Activated CD4-positive, alpha-beta T cell treated with anti-CD3 and anti-CD28 coated beads, Interleukin-2, Interleukin-6, amounts not matched to agents 100 ng/mL and 50 ng/mL, durations not matched to agents 16 hours and 8 hours (primary cell): ENCODE measurements around the gene PAN2.
"Not testable (repeated sequence)": the region's sequence is repeated elsewhere in the genome, so short reads cannot be mapped to it uniquely, and the experiment has no call there.

ENCODE experiments used
- DNase-seq: peaks from one replicate; pipeline ENCODE4 v3.0.0-alpha.2; 2020

The PAN2 gene

GRCh38 chr12:56307221-56307965, 26.4 kb downstream of the PAN2 start:
- DNase-seq: no peak

DNA sequence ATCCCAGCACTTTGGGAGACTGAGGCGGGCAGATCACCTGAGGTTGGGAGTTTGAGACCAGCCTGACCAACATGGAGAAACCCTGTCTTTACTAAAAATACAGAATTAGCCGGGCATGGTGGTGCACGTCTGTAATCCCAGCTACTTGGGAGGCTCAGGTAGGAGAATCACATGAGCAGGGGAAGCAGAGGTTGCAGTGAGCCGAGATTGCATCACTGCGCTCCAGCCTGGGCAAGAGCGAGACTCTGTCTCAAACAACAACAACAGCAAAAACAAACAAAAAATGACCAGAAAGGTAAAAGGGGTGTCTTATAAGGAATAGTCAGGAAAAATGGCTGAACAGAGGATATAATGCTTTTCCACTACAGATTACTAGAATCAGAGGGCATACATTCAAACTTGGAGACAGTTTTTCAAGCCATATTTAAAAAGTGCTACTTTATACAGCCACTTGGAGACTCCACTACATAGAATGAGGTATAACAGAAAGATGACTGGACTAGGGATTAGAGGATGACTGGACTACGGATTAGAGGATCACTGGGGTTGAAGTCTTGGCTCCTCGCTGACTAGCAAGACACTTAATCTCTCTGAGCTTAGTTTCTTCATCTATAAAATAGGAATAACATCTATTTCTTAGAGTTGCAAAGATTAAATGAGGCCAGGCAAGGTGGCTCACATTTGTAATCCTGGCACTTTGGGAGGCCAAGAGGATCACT, 28.8 kb downstream of the PAN2 start:
- no peak for DNase-seq

DNA sequence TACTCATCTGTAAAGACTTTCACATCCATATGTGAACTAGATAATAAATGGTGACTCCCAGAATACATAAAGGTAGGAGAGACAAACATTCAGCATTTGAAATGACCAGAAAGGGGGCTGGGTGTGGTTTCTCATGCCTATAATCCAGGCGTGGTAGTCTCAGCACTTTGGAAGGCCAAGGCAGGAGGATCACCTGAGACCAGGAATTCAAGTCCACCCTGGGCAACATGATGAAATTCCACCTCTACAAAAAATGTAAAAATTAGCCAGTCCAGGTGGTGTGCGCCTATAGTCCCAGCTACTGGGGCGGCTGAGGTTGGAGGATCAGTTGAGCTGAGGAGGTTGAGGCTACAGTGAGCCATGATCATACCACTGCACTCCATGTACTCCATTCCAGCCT, 29.5 kb downstream of the PAN2 start:
- DNase-seq: no peak

GRCh38 chr12:56300644-56301464, 32.9 kb downstream of the PAN2 start:
- DNase-seq: no peak

DNA sequence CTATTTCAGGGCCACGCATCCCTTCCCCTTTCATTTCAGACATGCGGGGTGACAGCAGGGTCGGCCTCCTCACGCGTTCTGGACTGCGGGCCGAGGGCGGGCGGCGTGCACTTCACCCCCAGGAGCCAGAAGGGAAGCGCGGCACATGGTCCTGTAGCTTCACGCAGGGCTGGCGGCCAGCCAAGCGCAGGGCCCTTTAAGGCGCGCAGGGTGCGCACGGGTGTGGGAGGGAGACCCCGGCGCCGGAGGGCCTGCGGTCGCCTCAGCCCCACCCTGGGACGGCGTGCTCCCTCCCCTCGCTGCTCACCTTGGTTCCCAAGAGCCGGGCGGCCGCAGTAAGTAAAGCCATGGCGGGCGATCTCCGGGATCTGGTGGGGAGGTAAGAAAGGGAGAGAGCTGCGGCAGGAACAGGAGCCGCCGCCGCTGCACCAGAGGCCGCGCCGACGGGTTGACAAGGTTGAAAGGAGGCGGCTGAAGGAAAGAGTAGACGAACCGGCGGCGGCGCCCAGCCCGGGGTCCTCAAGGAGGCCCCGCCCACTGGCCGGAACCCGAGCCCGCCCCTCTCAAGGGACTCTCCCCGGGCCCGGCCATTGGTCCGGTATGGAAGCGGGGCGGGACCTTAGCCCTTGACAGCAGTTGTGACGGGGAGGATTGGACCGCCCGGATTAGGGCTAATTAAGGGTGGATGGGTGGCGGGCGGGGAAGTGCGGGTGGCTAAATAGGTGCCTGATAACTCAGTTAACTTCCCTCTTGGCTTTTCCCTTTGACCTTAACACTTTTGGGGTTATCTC, 33.8 kb downstream of the PAN2 start, which contains the start of gene CS:
CS (minus strand) TSS at position 478 of the 791 bp plus-strand sequence; CDS start at position 349, 129 bp downstream.
- peak; percentile 100 for DNase-seq

DNA sequence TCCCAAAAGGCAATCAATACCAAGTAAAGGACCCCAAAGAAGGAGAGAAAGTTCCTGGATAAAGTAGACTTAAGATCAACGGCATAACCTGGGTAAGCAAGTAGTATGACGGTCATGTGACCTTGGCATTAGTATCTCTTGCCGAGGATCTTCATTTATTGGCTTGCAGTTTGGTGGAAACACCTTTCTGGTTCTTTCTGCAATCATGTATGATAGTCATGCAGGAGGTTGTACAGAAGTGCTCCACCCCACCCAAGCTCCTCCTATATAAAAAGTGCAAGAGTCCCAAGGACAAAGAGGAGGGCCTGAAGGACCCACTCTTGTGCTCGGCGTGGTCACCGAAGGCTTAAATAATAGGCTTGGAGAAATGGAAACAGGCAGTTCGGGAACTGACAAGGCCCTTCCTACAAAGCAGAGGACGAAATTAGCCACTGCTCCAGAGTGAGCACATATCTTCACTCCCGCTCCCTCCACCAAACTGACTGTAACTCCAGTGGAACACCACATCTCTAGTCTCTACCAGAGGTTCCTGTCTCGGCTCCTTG, 34.4 kb downstream of the PAN2 start:
- peak; percentile 53 for DNase-seq

DNA sequence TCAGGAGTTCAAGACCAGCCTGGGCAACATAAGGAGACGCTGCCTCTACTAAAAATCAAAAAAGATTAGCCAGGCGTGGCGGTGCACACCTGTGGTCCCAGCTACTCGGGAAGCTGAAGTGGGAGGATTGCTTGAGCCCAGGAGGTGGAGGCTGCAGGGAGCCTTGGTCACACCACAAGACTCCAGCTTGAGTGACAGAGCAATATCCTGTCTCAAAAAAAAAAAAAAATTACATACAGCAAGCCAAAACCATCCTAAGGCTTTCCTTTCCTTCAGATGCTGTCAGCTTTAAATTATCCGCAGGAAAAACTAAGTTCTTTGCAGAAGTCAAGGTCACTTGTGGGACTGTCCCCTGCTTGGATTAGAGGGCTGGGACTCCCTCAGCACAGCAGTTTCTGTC, 35.0 kb downstream of the PAN2 start:
- no peak for DNase-seq

DNA sequence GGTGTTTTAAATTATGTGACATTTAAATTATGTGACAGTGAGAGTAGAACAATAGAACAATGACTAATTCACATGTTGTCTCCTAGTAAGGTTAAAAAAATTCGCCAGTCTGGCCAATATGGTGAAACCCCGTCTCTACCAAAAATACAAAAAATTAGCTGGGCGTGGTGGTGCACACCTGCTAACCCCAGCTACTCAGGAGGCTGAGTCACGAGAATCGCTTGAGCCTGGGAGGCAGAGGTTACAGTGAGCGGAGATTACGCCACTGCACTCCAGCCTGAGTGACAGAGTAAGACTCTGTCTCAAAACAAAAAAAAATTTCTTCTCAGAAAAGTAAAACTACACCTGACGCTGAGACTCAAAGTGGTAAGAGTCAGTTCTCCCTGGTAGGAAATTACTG, 36.4 kb downstream of the PAN2 start:
- DNase-seq: no peak

GRCh38 chr12:56296295-56296694, 37.5 kb downstream of the PAN2 start:
- DNase-seq: no peak

DNA sequence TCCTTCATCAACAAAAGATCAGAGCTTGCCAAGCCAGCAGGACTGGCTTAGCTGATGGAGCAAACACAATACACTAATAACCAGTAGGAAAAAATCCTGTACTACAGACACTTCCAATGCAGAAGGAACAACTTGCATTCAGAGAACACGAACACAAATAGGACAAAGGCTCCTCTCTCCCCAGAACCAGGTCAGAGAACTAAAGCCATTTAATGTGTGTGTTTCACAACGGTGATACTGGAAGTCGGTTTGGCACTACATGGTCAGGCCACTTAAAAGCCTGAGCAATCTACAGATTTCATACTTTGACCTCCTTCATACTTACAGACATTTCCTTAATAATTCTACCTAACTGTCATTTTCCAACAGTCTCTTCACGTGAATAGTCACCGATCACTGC, 40.0 kb downstream of the PAN2 start:
- no peak for DNase-seq

- no peak for DNase-seq
Observed at GRCh38 chr12:56288705-56289387, 45.0 kb downstream of the PAN2 start.

DNA sequence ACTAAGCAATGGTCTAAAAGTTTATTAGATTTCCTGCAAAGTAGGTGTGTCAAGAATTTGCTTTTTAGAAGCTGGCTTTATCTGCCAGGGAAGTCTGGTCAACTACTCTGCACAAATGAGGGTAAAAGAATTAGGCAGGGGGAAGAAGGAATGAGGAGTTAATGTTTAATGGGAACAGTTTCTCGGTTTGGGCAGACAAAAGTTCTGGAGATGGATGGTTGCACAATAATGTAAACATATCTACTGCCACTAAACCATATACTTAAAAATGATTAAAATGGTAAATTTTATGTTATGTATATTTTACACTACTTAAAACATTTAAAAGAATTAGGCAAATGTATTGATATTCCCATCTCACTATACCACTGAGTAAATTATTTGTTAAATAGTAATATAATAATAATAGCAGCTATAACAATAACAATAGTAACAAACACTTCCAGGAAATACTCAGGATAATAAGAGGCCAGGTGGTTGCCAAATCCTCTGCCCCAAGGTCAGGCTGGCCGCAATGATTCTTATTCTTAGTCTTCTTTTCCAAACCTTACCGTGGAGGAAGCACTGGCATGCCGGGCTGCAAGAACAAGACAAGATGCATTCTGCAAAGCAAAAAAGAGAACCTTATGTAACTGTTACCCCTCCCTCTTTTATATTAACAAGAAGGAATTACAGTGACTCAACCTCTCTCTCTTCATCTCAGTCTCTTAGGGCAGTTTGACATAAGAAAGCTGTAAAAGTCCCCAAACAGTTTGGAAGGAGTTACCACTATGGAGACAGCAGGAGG, 47.6 kb downstream of the PAN2 start:
- DNase-seq: no peak

- not testable (repeated sequence) for DNase-seq
Observed at GRCh38 chr12:56284263-56284662, 49.5 kb downstream of the PAN2 start.

DNA sequence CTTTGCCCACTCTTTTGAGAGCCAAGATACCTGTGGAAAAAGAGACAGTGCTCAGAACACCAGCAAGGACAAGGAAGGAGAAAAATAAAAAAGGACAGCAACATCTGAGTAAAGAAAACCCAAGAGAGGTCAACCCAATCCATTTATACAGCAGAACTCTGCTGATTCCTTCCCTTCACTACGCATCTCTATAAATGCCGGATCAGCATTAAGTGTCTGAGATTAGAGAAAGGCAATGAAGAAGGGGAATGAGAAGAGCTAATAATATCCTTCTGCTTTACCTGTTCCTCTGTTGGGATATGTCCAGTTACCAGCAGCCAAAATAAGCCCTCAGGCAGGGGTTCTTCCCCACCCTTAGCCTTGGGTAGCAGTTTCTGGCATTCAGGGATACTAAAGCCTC, 51.2 kb downstream of the PAN2 start:
- DNase-seq: no peak

GRCh38 chr12:56282030-56282429, 51.8 kb downstream of the PAN2 start:
- no peak for DNase-seq

- no peak for DNase-seq
Observed at GRCh38 chr12:56280849-56281248, 53.0 kb downstream of the PAN2 start.

DNA sequence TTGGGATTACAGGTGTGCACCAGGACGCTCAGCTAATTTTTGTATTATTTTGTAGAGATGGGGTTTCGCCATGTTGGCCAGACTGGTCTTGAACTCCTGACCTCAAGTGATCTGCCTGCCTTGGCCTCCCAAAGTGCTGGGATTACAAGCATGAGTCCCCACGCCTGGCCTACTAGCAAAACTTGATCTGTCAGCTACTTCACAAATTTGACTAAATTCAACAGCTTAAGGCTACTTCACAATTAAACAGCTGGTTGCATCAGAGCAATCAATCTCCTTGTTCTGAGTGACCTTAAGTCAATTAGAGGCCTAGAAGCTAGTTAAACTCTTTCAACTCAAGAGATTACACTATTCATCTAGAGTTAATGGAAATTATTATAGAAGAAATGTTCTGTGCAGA, 54.9 kb downstream of the PAN2 start:
- DNase-seq: no peak

GRCh38 chr12:56274299-56274698, 59.5 kb downstream of the PAN2 start:
- no peak for DNase-seq

- not testable (repeated sequence) for DNase-seq
Observed at GRCh38 chr12:56272468-56272867, 61.3 kb downstream of the PAN2 start.

DNA sequence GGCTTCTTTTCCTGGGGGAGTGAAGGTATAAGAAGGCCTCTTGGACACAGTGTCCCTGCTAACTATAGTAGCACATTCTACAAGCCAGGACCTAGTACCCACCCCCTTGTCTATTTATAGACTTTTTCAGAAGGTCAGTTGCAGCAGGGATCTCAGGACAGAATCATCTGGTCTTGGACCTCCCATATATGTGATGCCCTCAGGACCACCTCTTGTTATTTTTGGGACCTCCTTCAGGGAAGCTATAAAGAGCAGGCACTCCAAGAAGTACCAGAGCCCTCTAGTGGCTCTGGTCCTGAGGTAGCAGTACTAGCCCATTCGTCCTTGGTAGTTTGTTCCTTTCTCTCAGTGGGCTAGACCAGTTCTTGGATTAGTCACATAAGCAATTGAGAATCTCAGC, 62.8 kb downstream of the PAN2 start:
- DNase-seq: peak; percentile 17
